DND-41 (cell line): Measurements from ENCODE around the gene ADNP.

Source experiments
- ATAC-seq: fragments of 200-7000 bp; cut with Tn5 transposase; 3 replicates; pipeline ENCODE4 v1.9.1; 2021; ENCODE audit warnings: low read depth; ENCODE audit not compliant: insufficient read depth
- DNase-seq: peaks from one replicate; pipeline ENCODE4 v3.0.0-alpha.2; 2020
- H2AFZ ChIP-seq: 2 replicates; pipeline ENCODE4 v1.6.0; 2012; ENCODE audit warnings: low read depth, low read length
- H3K27ac ChIP-seq: 2 replicates; pipeline ENCODE4 v1.5.1; 2012; ENCODE audit warnings: low read length, inconsistent platforms
- H3K27me3 ChIP-seq: fragments of 200-600 bp; sonication (generic); 2 replicates; pipeline ENCODE4 v1.6.0; 2012; ENCODE audit warnings: low read length, mild to moderate bottlenecking, inconsistent platforms; ENCODE audit not compliant: insufficient read depth, poor library complexity
- H3K36me3 ChIP-seq: 2 replicates; pipeline ENCODE4 v1.5.1; 2012; ENCODE audit warnings: low read length, inconsistent platforms; ENCODE audit not compliant: insufficient read depth
- H3K4me1 ChIP-seq: 2 replicates; pipeline ENCODE4 v1.5.1; 2012; ENCODE audit warnings: mild to moderate bottlenecking, low read length; ENCODE audit not compliant: insufficient read depth
- H3K4me2 ChIP-seq: 2 replicates; pipeline ENCODE4 v1.6.0; 2012; ENCODE audit warnings: mild to moderate bottlenecking, moderate library complexity, low read length, inconsistent platforms; ENCODE audit not compliant: insufficient read depth
- H3K4me3 ChIP-seq, 2 experiments: fragments of 200-600 bp in 1 of 2; shearing (Covaris generic) in 1 of 2; 2 replicates each; pipeline ENCODE4 v1.5.1; 2012 to 2016; ENCODE audit warnings: inconsistent platforms in 2 of 2, low read length in 2 of 2, mild to moderate bottlenecking in 2 of 2, low read depth in 1 of 2, moderate library complexity in 1 of 2
- H3K79me2 ChIP-seq: 2 replicates; pipeline ENCODE4 v1.6.0; 2012; ENCODE audit warnings: low read length, inconsistent platforms; ENCODE audit not compliant: insufficient read depth
- H3K9ac ChIP-seq: 2 replicates; pipeline ENCODE4 v1.6.0; 2012; ENCODE audit warnings: low read depth, mild to moderate bottlenecking, inconsistent platforms, low read length, moderate library complexity
- H3K9me3 ChIP-seq: 2 replicates; pipeline ENCODE4 v1.5.1; 2012; ENCODE audit warnings: low read length, moderate library complexity, mild to moderate bottlenecking, inconsistent platforms; ENCODE audit not compliant: insufficient read depth, severe bottlenecking
- H4K20me1 ChIP-seq: 2 replicates; pipeline ENCODE4 v1.6.0; 2012; ENCODE audit warnings: low read length; ENCODE audit not compliant: insufficient read depth
- EZH2 ChIP-seq: IDR thresholded peaks from 3 replicates; pipeline ENCODE4 v1.6.1; 2012; ENCODE audit warnings: borderline replicate concordance, low read depth, mild to moderate bottlenecking, moderate library complexity, low read length, inconsistent platforms; ENCODE audit not compliant: severe bottlenecking
- TF ChIP-seq, protein P1 (sequence below): IDR thresholded peaks from 2 replicates; pipeline ENCODE4 v1.5.1; 2012; ENCODE audit warnings: borderline replicate concordance, low read length, moderate library complexity, mild to moderate bottlenecking; ENCODE audit not compliant: poor library complexity, severe bottlenecking; ENCODE audit errors: extremely low read depth

ADNP gene

DNA sequence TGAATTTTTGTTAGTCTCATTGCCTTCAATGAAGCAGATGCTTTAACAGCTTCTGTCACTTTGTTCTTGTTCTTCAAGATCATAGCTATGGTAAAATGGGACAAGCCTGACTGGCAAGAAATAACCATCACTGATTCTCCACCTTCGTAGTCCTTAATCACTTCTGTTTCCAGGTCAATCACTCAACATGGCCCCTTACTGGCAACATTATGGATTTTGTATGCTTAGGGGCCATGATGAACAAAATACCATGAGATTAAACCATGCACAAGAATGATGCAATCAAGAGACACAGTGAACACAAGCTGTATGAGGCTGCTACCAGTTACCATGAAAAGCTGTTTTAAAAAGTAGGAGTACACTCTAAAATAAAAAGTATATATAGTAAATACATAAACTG lies 32.8 kb downstream of the ADNP start:
- ATAC-seq = no peak

DNA sequence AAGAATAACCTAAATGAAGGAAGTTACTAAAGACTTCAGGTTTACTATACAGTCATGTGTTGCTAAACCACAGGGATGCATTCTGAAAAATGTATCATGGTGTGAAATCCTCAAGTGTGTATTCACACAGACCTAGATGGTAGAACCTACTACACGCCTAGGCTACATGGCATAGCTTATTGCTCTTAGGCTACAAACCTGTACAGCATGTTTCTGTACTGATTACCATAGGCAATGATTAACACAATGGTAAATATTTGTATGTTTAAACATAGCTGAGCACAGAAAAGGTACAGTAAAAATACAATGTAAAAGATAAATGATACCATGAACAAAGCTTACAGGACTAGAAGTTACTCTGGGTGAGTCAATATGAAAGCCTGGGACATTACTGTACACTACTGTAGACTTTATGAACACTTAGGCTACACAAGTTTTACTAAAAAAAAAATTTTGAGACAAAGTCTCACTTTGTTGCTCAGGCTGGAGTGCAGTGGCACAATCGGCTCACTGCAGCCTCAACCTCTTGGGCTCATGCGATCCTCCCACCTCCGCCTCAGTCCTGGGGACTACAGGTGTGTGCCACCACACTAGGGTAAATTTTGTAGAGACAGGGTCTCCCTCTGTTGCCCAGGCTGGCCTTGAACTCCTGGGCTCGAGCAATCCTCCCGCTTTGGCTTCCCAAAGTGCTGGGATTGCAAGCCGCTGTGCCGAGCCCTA lies 36.0 kb downstream of the ADNP start:
- H3K4me2 ChIP-seq = no peak overlapping the region
- no peak for TF ChIP-seq EZH2
- TF ChIP-seq, protein P1, sequence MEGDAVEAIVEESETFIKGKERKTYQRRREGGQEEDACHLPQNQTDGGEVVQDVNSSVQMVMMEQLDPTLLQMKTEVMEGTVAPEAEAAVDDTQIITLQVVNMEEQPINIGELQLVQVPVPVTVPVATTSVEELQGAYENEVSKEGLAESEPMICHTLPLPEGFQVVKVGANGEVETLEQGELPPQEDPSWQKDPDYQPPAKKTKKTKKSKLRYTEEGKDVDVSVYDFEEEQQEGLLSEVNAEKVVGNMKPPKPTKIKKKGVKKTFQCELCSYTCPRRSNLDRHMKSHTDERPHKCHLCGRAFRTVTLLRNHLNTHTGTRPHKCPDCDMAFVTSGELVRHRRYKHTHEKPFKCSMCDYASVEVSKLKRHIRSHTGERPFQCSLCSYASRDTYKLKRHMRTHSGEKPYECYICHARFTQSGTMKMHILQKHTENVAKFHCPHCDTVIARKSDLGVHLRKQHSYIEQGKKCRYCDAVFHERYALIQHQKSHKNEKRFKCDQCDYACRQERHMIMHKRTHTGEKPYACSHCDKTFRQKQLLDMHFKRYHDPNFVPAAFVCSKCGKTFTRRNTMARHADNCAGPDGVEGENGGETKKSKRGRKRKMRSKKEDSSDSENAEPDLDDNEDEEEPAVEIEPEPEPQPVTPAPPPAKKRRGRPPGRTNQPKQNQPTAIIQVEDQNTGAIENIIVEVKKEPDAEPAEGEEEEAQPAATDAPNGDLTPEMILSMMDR = no peak
- no peak for ATAC-seq
- H3K36me3 ChIP-seq = peaks cover 96% of the 10 kb centered on the region
- no peak overlapping the region for H3K27ac ChIP-seq
- H3K9me3 ChIP-seq = no peaks in the 10 kb centered on the region
- no peak overlapping the region for H3K4me3 ChIP-seq
- H3K4me1 ChIP-seq = no peaks in the 10 kb centered on the region
- no peak overlapping the region for H3K9ac ChIP-seq
- no peaks in the 10 kb centered on the region for H3K27me3 ChIP-seq
- H2AFZ ChIP-seq = no peak overlapping the region
- H4K20me1 ChIP-seq = peaks cover 65% of the 10 kb centered on the region
- no peak for DNase-seq
- H3K79me2 ChIP-seq = peaks cover 28% of the 10 kb centered on the region

More for the DNA sequence above, 32.8 kb downstream of the ADNP start:
- Histone ChIP-seq H4K20me1 (peaks cover 69% of the 10 kb centered on the region), H3K4me1 (no peaks in the 10 kb centered on the region), H3K4me2 (no peak overlapping the region), H3K27me3 (no peaks in the 10 kb centered on the region), H2AFZ (no peak overlapping the region), H3K4me3 (no peak overlapping the region), H3K9me3 (no peaks in the 10 kb centered on the region), H3K9ac (no peak overlapping the region), H3K79me2 (peaks cover 59% of the 10 kb centered on the region), H3K27ac (no peak overlapping the region), H3K36me3 (peaks cover 96% of the 10 kb centered on the region)
- TF ChIP-seq, protein P1 = no peak
- TF ChIP-seq EZH2 = no peak
- no peak for DNase-seq

DNA sequence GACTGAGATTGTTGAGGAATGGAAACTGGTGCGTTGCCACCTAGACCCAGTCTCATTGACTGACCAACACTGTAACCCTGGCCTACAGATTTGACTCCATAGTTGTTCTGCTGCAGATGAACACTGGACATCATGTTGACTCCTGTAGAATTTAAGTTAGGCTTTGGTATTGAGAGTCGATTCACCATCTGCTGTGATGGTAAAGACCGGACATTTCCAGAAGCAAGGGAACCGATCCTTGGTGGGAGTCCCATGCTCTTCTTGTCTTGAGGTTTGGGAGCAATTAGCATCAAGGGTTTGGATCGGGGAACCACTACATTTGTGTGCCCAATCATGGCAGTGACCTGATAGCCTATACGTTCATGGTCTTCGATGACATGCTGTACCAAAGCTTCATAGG lies 37.6 kb downstream of the ADNP start:
- Histone ChIP-seq H4K20me1 (peaks cover 67% of the 10 kb centered on the region), H3K9me3 (no peaks in the 10 kb centered on the region), H3K4me3 (no peak overlapping the region), H3K4me2 (no peak overlapping the region), H3K4me1 (no peaks in the 10 kb centered on the region), H3K27me3 (no peaks in the 10 kb centered on the region), H3K79me2 (peaks cover 19% of the 10 kb centered on the region), H3K36me3 (peaks cover 96% of the 10 kb centered on the region), H3K9ac (no peak overlapping the region), H3K27ac (no peak overlapping the region), H2AFZ (no peak overlapping the region)
- ATAC-seq (no peak), DNase-seq (peak; percentile 1)
- TF ChIP-seq, protein P1 = no peak
- TF ChIP-seq EZH2 = no peak
